Measurements from ENCODE around the gene KAT6B.

GRCh38 chr10:74887614-74888284 lies 61.3 kb downstream of the KAT6B start:
- TF ChIP-seq CTCF (IDR thresholded peaks at IDR 0.05; ENCODE audit: insufficient read depth, low read depth, low read length) (no peak), EZH2 (IDR thresholded peaks at IDR 0.05; ENCODE audit: insufficient read depth, low read length) (no peak)

Measured in astrocyte (in vitro differentiated cells and primary cell).